GM19452 (cell line): ENCODE data around the gene SYNDIG1.

Experiments
- ATAC-seq: cut with Tn5 transposase; IDR thresholded peaks from one replicate; pipeline ENCODE4 v1.9.1; 2021; ENCODE audit not compliant: unreplicated experiment

SYNDIG1 gene

GRCh38 chr20:24582373-24583168 is 113.1 kb downstream of the SYNDIG1 start:
- no peak for ATAC-seq

DNA sequence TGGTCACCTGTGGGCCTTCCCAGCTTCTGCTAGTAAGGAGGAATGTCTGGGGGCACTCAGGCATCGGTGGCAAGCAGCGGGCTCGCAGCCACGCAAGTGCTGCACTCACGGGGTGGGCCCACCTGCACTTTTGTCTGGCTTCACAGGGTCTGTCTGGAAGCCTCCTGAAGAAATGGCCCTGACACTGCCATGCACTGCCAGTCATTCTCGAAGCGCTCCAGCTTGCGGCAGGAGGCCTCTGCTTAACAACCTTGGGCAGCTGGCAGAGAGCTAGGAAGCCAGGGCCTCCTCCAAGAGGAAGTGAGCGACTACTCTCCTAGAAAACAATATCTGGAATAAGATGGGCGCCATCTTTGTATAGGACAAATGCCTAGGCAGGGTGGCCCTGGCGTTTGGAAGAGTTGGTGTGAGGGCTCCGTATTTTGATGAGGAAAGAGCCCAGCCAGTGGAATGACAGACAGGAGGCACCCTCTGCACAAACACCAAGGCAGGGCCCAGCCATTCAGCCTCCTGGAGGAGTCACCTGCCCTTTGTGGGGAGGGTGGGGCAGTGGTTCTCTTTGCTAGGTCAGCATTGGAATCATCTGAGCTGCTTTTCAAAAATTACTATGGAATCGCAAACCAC is 113.9 kb downstream of the SYNDIG1 start:
- ATAC-seq: no peak

DNA sequence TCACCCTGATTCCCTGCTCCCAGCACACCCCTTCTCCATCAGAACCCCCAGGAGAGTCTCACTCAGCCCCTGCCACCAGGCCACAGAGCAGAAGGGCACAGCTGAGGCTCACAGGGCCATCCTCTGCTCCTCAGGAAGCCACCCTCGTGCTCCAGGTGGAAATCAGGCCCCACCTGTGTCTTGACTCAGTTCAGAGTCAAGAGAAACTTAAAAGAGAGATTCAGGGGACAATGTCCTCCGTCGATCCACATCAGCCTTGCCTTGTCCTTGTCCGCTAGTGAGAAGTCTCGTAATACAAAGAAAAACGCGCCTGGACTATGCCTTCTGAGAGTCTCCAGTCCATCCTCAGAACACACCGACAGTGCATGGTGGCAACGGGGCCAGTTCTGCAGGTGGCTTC is 114.6 kb downstream of the SYNDIG1 start:
- ATAC-seq: no peak

DNA sequence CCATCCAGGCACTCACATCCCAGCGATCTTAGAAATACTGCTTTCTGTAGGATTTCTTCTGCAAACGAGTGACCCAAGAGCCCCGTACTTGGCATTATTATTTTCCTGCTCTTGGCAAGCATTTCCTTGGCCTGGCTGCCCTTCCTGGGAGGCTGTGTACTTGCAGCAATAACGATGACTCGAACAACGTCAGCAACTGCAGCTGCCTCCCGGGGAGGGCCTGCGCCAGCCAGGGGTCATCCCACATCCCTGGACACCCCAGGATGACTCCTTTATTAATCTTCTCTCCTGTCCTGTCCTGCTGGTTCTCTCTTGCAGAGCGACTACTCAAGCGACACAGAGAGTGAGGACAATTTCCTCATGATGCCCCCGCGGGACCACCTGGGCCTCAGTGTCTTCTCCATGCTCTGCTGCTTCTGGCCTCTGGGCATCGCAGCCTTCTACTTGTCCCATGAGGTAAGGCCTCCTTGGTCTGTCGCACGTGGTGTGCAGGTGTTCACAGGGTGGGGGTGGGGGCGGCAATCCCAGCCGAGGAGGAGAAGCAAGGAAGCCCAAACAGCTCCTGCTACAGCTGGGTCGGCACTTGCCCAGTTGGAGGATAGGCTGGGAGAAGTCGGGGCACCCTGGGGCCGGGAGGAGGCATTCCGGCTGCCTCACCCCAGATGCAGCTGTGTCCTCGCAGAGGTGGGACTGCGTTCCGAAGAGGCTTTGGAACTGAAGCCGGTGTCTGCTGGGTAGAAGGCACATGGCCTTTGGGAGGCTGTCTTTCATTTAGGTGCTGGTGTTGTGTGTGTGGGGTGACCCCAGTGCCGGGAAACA is 115.3 kb downstream of the SYNDIG1 start:
- no peak for ATAC-seq

GRCh38 chr20:24585796-24586522 is 116.5 kb downstream of the SYNDIG1 start:
- no peak for ATAC-seq

- ATAC-seq: no peak
These were observed 117.1 kb downstream of the SYNDIG1 start for GRCh38 chr20:24586523-24586840.

GRCh38 chr20:24587384-24588046 is 118.1 kb downstream of the SYNDIG1 start:
- ATAC-seq: no peak

DNA sequence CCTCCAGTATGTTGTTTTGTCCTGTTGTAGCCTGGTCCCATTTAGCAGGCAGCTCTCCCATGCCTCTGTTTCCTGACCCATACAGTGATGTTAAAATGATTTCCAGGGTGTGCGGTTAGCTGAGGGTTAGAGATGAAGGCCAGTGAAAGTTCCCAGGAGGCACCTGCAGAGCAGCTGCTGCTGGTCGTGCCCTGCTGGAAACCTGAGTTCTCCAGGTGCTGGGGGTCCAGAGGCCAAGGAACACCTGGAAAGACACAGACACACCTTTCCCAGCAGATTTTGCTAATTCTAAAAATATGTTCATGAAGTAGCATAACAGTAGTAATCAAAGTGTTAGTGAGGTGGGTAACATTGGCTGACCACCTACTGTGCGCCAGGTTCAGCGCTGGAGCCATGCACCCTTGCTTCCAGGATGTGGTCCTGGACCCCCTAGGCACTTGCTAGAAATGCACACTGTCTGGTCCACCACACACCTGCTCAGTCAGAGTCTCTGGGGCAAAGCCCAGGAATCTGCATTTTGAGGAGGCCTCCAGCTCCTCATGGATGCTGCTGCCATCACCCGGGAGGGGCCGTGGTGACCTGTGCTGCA is 118.7 kb downstream of the SYNDIG1 start:
- ATAC-seq: no peak

- no peak for ATAC-seq
These were observed 119.4 kb downstream of the SYNDIG1 start for GRCh38 chr20:24588725-24589340.

DNA sequence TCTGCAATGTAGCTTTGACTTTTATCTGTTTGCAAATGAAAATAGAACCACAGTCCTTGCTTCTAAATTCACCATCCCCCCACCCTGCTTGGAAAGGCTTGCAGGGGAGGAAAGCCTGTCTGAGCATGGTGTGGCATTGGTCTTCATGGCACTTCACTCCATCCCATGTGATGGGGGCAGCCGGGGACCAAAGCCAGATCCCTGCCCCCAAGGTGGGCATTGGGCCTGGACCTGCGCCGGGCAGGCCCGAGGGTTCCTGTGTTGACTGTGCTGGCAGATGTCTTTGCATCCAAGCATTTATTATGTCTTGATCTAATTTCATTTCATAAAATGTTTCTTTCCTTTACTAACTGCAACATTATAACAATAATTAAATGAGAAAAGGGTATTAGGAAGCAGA is 120.0 kb downstream of the SYNDIG1 start:
- no peak for ATAC-seq

- ATAC-seq: no peak
These were observed 120.4 kb downstream of the SYNDIG1 start for GRCh38 chr20:24589815-24590177.

GRCh38 chr20:24590178-24590982 is 121.0 kb downstream of the SYNDIG1 start:
- ATAC-seq: no peak

DNA sequence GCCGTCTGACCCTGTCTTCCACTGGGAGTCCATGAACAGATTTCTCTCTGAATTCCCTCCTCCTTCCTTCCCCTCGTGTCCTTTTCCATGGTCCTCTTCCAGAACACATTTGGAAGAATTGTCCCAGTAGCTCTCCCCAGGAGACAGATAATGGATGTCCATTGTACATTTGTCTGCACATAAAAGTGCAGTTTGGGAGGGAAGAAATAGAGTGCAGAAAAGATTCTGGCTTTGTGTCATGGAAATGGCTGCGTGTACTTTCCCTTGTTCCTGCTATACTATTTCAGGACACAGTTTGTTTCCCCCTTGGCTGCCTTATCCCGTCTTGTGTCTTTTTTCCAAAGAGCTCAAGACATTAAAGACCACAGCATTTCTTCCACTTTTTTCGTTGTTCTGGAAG is 127.6 kb downstream of the SYNDIG1 start:
- no peak for ATAC-seq

DNA sequence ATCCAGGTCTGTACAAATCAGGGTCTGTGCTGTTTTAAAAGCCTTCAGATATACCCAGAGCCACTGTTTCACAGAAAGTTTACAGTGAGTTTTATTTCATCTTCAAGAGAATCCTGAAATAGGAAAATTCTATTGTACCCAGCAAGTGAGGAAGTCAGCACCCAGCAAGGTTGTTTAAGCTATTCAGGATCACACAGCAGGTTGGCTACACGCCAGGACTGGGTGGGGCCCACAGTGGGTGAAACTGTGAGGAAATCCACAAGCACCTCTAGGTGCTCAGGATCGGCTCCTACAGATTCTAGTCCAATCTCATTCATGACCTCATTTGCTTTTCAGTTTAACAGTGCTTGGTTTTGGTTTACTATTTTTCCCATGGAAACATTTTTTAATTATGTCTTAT is 128.9 kb downstream of the SYNDIG1 start:
- no peak for ATAC-seq

DNA sequence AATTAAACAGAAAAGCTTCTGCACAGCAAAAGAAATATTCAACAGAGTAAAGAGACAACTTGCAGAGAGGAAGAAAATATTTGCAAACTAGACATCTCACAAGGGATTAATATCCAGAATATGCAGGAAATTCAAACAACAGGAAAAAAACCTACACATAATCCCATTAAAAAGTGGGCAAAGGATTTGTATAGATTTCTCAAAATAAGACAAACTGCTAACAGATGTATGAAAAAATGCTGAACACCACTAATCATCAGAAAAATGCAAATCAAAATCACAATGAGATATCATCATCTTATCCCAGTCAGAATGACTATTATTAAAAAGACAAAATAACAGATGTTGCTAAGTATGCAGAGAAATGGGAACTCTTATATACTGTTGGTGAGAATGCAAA is 129.6 kb downstream of the SYNDIG1 start:
- no peak for ATAC-seq

DNA sequence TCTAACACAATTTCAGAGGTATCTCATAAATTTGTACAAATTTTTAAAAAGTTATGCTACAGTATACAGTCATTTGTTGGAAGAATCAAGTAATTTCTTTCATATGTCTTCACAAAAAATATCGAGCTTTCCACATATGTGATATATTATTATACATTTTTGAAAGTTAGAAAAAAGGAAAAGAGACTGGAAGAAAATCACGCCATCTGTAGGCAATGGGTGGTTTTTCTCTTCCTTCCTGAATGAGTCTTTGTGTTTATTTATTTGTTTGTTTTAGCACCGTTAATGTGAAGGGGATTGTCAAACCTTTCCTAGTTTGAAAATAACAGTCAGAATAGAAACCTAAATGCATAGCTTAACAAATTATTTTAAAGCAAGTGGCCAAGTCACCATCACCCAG is 130.6 kb downstream of the SYNDIG1 start:
- no peak for ATAC-seq

DNA sequence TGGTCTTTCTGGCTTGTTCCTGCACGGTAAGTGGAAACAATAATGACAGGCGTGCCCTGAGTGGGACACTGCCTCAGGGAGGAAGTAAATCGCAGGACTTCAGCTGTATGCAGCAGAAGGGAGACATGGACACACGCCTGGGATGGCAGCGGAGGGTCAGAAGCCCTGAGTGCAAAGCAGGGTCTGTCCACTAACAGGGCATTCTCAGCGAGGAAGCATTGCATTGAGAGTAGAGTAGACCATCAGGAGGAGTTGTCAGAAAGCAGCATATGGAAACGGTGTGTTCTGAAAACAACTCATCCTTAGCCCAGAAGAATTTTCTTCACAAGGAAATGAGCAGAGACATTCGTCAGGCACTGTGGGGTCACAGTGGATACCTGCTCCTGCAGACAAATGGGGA is 134.0 kb downstream of the SYNDIG1 start:
- no peak for ATAC-seq

GRCh38 chr20:24604966-24605665 is 135.7 kb downstream of the SYNDIG1 start:
- no peak for ATAC-seq
